GM18867 (cell line): ENCODE results near the gene SCAF4.
"Not testable (repeated sequence)": the region's sequence is repeated elsewhere in the genome, so short reads cannot be mapped to it uniquely, and the experiment has no call there.

Source experiments
- ATAC-seq: cut with Tn5 transposase; IDR thresholded peaks from one replicate; pipeline ENCODE4 v1.9.1; 2021; ENCODE audit warnings: mild to moderate bottlenecking, moderate library complexity; ENCODE audit not compliant: unreplicated experiment

Gene SCAF4

DNA sequence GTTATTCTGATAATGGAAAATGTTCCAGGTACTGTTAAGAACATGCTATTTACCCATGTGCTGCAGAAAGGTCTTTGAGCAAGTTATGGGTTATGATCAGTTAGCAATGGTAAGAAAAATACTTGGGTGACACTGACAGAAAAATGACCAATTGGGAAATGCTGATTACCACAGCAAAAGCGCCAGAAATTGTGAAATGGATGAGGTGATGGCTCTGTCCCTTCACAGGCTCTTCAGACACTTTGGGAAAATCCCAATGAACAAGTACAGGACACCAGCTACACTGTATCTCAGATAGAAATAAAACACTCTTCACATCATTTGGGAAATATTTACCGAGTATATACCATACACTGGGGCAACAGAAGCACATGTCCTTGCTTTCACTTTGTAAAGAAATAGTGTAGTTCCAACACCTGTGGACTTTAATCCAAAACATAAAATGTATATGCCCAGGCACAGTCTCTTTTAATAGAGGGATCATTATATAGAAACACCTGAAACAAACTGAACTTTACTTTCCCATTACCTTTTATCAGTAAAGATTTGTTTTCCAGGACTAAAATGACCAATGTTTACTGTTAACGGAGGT is 58.5 kb downstream of the SCAF4 start:
- no peak for ATAC-seq

- ATAC-seq, result no peak
Observed at GRCh38 chr21:31671931-31672330, 60.0 kb downstream of the SCAF4 start.

- no peak for ATAC-seq
Observed at GRCh38 chr21:31671146-31671716, 60.7 kb downstream of the SCAF4 start.

DNA sequence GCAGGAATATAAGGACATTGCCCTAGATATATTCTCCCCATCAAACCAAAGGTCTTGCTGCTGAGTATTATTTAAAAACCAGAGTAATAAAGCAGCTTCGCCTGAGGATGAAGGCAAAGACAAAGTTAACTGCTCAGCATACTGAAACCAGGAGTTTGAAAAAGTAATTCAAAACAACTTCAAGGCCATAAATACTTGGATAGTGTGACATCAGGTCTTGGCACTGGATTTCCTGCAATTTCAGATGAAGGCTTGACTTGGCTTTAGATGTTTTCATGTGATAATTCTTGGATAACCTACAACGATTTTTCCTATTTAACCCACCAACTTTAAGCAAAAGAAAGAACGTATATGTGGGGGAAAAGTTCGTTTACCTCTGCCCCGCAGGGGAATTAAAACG is 61.8 kb downstream of the SCAF4 start:
- no peak for ATAC-seq

DNA sequence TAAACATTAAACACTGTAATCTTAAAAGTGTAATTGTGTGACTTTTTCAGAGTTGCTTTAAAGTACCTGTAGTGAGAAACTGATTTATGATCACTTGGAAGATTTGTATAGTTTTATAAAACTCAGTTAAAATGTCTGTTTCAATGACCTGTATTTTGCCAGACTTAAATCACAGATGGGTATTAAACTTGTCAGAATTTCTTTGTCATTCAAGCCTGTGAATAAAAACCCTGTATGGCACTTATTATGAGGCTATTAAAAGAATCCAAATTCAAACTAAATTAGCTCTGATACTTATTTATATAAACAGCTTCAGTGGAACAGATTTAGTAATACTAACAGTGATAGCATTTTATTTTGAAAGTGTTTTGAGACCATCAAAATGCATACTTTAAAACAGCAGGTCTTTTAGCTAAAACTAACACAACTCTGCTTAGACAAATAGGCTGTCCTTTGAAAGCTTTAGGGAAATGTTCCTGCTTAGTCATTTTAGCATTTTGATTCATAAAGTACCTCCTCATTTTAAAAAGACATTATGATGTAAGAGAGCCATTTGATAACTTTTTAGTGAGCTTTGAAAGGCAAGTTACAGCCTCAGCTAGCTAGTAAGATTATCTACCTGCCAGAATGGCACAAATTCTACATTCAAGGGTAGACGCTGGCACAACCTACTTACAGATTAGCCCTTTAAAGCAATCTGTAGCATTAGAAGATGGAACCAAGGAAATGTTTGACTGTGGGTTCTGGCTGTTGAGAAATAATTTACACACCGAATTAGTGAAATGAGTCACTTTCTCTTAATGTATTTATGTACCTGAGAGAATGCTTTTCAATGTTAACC is 63.0 kb downstream of the SCAF4 start:
- no peak for ATAC-seq

- ATAC-seq, result no peak
Observed at GRCh38 chr21:31667639-31668038, 64.3 kb downstream of the SCAF4 start.

DNA sequence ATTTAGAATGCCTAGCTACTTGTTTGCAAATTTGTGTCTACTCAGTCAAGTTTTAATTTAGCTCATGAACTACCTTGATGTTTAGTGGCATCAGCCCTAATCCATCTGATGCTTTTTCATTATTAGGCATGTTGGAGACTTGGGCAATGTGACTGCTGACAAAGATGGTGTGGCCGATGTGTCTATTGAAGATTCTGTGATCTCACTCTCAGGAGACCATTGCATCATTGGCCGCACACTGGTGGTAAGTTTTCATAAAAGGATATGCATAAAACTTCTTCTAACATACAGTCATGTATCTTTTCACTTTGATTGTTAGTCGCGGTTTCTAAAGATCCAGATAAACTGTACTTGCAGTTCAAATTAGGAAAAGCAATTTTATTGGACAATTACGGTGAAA is 64.8 kb downstream of the SCAF4 start:
- peak; percentile 10 for ATAC-seq

GRCh38 chr21:31666445-31667010 is 65.4 kb downstream of the SCAF4 start:
- peak; percentile 53 for ATAC-seq

- not testable (repeated sequence) for ATAC-seq
Observed at GRCh38 chr21:31665869-31666268, 66.0 kb downstream of the SCAF4 start.

DNA sequence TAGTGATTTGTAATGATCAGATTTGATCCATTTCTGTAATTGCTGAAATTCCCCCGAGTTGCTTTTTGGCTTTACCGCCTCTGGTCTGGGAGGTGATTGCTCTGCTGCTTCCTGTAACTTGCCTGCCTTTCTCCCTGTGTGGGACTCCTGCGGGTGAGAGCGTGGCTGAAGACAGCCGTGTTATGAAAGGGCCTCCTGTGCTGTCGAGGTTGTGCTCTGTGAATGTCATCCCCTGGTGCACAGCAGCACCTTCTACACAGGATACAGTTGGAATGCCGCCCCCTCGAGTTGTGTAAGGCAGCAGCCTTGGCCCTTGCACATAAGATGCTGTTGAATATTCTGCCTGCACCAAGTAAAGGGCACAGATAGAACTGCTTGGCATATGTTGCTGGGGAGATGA is 66.5 kb downstream of the SCAF4 start:
- no peak for ATAC-seq

DNA sequence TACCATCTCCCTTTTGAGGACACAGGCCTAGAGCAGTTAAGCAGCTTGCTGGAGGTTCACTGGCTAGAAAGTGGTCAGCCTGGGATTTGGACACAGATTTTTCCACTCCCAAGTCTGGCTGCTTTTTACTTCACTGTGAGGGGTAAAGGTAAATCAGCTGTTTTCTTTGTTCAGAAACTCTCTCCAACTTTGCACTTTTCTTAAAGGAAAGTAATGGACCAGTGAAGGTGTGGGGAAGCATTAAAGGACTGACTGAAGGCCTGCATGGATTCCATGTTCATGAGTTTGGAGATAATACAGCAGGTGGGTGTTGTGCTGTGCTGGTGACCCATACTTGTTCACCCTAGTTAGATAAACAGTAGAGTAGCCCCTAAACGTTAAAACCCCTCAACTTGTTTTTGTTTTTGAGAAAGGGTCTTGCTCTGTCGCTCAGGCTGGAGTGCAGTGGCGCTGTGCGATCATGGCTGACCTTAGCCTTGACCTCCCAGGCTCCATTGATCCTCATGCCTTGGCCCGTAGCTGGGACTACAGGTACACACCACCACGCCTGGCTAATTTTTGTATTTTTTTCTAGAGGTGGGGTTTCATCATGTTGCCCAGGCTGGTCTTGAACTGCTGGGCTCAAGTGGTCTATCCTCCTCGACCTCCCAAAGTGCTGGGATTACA is 68.2 kb downstream of the SCAF4 start:
- no peak for ATAC-seq

DNA sequence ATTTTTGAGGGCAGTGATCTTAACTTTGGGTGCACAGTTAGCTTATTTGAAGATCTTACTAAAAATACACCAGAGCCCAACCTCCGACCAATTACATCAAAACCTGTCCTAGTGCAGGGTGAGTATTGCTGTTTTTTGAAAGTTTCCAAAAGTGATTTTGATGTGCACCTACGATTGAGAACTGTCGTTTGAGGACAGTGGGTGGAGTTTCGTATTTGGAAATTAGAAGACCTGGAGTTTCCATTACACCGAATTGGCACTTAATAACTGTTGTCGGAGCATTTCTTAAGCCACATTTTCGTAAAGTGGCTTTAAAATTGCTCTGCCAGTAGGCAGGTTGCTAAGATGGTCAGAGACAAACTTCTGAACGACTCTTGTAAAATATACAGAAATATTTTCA is 71.3 kb downstream of the SCAF4 start:
- ATAC-seq, result no peak

DNA sequence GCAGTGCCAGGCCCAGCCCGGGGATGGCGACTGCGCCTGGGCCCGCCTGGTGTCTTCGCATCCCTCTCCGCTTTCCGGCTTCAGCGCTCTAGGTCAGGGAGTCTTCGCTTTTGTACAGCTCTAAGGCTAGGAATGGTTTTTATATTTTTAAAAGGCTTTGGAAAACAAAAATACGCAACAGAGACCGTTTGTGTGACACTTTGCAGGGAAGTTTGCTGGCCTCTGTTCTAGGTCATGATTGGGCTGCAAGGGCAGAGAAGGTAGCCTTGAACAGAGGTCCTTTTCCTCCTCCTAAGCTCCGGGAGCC is 71.7 kb downstream of the SCAF4 start:
- ATAC-seq, result peak; percentile 28

GRCh38 chr21:31659536-31660258 is 72.2 kb downstream of the SCAF4 start, which contains the start of gene SOD1:
Gene SOD1 (plus strand): TSS chr21:31659693. CDS start chr21:31659770, 77 bp downstream.
- peak; percentile 95 for ATAC-seq

- no peak for ATAC-seq
Observed at GRCh38 chr21:31659286-31659535, 72.7 kb downstream of the SCAF4 start.

- no peak for ATAC-seq
Observed at GRCh38 chr21:31658053-31658452, 73.9 kb downstream of the SCAF4 start.

- ATAC-seq, result no peak
Observed at GRCh38 chr21:31656199-31657095, 75.5 kb downstream of the SCAF4 start.

DNA sequence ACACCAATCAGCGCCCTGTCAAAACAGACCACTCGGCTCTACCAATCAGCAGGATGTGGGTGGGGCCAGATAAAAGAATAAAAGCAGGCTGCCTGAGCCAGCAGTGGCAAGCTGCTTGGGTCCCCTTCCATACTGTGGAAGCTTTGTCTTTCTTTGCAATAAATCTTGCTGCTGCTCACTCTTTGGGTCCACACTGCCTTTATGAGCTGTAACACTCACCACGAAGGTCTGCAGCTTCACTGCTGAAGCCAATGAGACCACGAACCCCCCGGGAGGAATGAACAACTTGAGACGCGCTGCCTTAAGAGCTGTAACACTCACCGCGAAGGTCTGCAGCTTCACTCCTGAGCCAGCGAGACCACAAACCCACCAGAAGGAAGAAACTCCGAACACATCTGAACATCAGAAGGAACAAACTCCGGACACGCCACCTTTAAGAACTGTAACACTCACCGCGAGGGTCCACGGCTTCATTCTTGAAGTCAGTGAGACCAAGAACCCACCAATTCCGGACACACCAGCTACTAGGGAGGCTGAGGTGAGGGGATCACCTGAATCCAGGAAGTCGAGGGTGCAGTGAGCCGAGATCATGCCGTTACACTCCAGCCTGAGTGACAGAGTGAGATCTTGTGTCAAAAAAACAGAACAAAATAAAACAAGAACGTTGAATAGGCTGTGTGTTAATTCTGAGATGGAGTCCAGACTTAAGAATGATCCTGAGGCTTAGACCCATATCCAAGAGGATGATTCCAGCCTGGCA is 76.9 kb downstream of the SCAF4 start:
- ATAC-seq, result not testable (repeated sequence)

DNA sequence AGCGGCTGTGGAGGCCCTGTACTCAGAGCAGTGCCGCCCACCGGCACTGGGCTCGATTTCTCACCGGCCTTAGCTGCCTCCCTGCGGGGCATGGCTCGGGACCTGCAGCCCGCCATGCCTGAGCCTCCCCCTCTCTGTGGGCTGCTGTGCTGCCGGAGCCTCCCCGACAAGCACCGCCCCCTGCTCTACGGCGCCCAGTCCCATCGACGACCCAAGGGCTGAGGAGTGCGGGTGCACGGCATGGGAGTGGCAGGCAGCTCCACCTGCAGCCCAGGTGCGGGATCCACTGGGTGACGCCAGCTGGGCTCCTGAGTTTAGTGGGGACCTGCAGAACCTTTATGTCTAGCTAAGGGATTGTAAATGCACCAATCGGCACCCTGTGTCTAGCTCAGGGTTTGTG is 77.6 kb downstream of the SCAF4 start:
- ATAC-seq, result no peak
